Stimulated activated CD8-positive, alpha-beta memory T cell treated with anti-CD3 and anti-CD28 coated beads, Interleukin-12 subunit alpha, Interleukin-12 subunit beta, amount 100 ng/mL, for 24 hours (primary cell): ENCODE measurements around the gene TFAP2C.
"Not testable (repeated sequence)": the region's sequence is repeated elsewhere in the genome, so short reads cannot be mapped to it uniquely, and the experiment has no call there.

Source experiments
- DNase-seq: peaks from one replicate; pipeline ENCODE4 v3.0.0-alpha.2; 2020; ENCODE audit errors: extremely low read depth

The TFAP2C gene

DNA sequence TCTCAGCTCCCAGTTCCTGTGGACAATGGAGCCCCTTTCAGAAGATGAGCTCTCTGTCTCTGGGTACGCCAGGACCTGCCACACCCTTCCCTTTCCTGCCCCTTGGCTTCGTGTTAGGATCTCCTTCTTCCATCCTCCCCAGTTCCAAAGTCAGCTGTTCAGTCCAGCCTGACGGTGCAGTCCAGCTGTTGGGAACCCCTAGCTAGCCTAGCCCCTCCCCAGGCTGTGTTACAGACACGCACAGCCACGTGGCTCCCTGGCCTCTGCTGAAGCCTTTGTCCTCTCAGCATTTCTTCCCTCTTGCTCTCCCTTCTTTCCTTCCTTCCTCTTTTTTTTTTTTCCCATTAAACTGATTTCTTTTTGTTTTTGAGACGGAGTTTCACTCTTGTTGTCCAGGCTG lies 12.4 kb upstream of the TFAP2C start:
- DNase-seq = no peak

DNA sequence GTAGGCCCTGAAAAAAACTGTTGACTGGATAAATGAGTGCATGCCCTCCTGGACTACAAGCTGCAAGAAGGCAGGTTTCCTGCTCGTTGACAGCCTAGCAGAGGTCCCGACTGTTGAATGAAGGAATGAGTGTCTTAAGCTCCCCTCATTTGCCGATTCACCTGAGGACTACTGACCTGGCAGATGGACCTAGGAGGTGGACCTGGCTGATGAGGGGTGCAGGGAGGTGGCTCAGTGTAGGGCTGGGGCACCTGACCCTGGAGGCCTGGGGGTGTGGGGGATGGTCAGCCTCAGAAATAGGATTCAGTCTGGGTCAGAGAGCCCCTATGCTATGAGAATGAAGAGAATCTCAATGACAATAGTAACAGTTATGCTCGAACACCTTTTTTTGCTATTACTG lies 11.6 kb upstream of the TFAP2C start:
- no peak for DNase-seq

- DNase-seq = no peak
Observed at GRCh38 chr20:56621730-56622129, 7.4 kb upstream of the TFAP2C start.

DNA sequence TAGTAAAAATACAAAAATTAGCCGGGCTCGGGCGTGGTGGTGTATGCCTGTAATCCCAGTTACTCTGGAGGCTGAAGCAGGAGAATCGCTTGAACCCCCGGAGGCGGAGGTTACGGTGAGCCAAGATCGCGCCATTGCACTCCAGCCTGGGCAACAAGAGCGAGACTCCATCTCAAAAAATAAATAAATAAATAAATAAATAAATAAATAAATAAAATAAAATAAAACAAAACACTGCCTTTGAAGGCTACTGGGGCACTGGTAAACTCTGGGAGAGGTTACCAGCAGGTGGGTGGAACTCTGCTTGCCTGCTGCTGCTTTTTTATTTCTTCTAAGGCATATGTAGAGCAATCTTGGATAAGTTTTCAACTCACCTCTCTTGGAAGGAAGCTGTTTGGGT lies 5.2 kb upstream of the TFAP2C start:
- DNase-seq = not testable (repeated sequence)

GRCh38 chr20:56624786-56625681 lies 4.1 kb upstream of the TFAP2C start:
- no peak for DNase-seq

GRCh38 chr20:56625837-56626236 lies 3.3 kb upstream of the TFAP2C start:
- no peak for DNase-seq

- no peak for DNase-seq
Observed at GRCh38 chr20:56626367-56627121, 2.6 kb upstream of the TFAP2C start.

DNA sequence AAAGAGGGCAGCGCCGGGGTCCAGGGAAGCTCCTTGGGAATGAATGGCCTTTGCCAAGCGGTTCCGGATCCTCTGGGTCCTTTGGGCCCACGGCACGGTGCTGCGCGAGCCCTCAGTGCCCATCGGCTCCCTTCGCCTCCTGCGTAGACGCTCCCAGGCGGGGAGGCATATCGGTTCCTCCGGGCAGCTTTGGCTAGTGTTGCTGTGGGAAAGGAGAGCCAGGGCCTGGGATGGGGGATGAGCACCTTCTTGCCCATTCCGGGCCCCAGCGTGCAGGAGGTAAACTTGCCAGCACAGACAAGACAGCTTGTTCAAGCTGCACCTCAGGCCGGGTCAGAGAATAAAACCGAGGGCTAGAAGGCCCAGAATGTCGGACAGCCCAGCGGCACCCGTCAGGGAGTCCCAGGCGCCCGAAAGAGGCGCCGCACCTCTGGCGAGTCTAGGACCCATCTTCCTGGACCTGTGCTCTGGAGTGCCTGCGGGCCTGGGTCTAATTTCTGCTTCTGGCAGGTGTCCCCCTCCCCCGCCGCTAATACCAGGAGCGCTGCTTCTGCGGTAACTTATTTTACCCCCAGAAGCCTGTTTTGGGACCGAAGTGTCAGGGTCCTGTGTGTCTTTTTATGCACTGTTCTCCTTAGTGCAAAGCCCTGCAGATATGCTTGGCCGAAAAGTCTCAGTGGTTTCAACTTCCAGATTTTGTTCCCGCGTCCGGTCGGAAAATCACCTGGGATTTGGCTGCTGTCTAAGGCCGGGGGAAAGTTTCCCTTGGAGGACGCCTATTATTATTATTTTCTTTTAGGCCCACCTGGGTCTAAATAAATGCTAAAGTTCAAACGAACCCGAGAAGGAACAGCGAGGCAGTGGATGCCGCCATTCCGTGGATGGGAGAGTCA lies 1.7 kb upstream of the TFAP2C start:
- DNase-seq = no peak

DNA sequence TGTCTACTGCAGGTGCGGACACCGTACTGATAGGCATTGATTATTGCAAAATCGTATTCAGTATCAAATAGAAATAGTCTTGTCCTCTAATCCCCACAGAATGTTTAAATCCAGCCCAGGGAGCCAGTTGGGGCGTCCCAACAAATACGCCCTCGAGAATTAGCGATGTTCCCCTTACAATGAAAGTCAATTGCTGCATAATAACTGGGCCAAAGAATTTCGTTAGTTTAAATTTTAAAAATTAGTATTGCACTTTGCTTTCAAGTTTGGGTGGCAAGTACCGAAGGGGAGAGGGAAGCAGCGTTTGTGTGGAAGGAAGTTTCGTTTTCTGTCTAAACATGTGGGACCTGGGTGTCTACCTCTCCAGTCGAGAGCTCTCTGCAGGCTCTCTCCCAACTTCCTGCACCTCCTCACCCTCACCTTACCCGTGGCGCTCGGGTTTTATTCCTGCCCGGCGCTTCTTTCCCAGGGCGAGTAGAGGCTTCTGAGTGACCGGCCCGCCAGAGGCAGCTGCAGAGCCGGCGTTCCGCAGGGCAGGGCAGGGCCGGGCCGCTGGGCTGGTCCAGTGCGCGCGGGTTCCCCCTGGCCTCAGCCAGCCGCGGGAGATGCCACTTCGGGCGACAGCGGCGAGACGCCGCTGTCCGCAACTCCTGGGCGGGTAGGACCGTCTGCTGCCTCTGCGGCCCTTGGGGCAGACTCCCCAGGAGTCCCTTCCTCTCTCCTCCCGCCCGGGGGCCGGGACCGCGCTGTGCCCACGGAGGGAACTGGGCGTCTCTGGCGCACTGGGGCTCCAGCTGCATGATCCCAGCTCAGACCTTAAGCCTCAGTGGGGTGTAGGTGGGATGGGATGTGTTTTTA lies 862 bp upstream of the TFAP2C start:
- DNase-seq = no peak

DNA sequence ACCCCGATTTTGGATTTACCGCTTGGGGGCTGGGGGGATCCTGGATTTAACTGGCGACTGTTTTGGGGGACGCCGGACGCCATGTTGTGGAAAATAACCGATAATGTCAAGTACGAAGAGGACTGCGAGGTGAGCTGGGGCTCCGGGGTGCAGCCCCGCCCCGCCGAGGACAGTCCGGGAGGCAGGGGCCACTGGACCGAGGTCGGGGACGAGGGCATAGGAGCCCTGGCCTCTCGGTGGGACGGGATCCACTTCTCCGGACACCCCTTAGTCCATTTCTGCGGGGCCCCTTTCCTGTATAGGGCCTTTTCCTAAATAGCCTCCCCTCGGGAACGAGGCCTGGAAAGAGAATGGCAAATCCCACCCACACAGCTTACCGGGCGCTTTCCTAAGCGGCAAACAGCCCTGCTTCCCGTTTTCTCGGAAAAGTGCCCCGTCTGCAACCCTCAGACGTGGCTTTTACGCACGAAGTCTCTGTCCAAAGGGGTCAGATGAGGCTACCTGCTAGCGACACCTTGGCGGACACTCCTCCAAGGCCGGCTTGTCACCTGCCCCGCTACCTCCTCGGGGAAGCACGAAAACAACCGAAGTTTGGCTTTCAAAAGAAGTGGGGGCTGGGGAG lies 469 bp downstream of the TFAP2C start:
- no peak for DNase-seq

DNA sequence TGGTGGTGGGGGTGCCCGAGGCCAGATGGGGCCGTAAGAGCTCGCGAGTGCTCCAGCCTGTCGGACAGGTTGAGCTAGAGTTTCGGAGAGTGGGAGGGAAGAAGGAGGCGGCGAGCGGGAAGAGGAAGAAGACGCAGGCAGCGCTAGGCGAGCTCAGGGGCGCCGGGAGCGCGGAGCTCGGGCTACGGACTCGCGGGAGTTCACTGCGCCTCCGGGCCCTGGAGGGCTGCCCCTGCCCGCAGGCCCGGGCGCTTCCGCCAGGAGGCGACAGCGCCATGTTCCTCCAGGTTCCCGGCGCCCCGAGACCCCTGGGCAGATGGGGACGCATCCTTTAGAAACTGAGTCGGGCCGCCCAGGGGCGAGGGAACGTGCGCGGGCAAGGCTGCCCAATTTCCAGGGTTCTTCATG lies 984 bp downstream of the TFAP2C start:
- no peak for DNase-seq

GRCh38 chr20:56630506-56631317 lies 1.6 kb downstream of the TFAP2C start:
- DNase-seq = no peak

DNA sequence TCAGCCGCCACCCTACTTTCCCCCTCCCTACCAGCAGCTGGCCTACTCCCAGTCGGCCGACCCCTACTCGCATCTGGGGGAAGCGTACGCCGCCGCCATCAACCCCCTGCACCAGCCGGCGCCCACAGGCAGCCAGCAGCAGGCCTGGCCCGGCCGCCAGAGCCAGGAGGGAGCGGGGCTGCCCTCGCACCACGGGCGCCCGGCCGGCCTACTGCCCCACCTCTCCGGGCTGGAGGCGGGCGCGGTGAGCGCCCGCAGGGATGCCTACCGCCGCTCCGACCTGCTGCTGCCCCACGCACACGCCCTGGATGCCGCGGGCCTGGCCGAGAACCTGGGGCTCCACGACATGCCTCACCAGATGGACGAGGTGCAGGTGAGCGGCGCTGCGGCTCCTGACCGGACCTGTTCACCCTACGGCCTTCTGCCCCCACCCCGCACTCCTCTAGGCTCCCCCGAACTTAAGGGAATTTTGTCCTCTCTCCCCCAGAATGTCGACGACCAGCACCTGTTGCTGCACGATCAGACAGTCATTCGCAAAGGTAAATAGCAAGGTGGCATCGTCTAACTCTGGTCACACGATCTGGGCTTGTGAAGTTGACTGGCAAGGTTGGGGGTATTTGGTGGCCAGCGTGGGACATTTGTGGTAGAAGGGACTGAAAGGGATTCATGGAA lies 2.3 kb downstream of the TFAP2C start:
- no peak for DNase-seq

DNA sequence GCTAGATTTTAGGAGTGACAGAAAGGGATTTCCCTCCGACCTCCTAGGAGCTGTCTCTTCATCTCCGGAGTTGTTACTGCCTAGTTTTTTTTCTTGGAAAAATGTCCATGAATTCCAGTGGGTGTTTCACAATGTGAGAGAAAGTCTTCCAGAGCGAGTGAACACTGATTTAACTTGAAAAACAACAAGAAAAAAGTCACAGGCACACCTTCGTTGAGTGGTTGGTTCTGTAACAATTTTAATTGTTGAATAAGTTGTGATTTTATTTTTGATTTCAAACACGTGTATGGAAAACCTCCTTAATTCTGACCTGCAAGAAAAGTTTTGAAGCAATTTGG lies 2.9 kb downstream of the TFAP2C start:
- DNase-seq = no peak

GRCh38 chr20:56634307-56634706 lies 5.2 kb downstream of the TFAP2C start:
- DNase-seq = no peak

- DNase-seq = no peak
Observed at GRCh38 chr20:56634735-56635385, 5.8 kb downstream of the TFAP2C start.

- DNase-seq = no peak
Observed at GRCh38 chr20:56636716-56637115, 7.6 kb downstream of the TFAP2C start.

- DNase-seq = no peak
Observed at GRCh38 chr20:56637576-56637975, 8.5 kb downstream of the TFAP2C start.

DNA sequence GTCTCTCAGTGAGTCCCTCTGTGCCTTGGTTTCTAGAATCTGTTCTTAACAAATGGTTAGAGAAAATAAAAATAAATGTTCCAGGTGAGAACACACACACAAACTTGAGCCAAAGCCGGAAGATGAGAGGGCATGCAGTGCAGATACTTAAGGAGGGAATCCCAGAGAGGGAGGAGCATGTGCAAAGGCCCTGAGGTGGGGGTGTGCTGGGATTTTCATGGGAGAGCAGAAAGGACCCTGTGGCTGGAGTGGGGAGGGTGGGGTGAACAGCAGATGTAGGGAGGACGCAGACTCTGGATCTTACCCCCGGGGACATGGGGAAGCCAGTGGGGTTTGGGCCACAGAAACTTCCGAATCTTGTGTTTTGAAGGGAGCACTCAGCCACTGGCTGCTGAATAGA lies 17.5 kb downstream of the TFAP2C start:
- no peak for DNase-seq
